Inflammatory macrophage treated with lipopolysaccharide for 4 hours (primary cell): Measurements from ENCODE around the gene ZNF365.
"Not testable (repeated sequence)": the region's sequence is repeated elsewhere in the genome, so short reads cannot be mapped to it uniquely, and the experiment has no call there.

Experiments used
- DNase-seq: peaks from one replicate; pipeline ENCODE4 v3.0.0-alpha.2; 2020

Gene ZNF365, protein sequence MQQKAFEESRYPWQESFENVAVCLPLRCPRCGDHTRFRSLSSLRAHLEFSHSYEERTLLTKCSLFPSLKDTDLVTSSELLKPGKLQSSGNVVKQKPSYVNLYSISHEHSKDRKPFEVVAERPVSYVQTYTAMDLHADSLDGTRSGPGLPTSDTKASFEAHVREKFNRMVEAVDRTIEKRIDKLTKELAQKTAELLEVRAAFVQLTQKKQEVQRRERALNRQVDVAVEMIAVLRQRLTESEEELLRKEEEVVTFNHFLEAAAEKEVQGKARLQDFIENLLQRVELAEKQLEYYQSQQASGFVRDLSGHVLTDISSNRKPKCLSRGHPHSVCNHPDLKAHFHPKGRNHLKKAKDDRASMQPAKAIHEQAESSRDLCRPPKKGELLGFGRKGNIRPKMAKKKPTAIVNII

GRCh38 chr10:62373995-62374861 lies at the start of gene ZNF365:
Gene ZNF365 (plus strand): TSS chr10:62374369. CDS start chr10:62376194, 1,825 bp downstream.
- DNase-seq, result peak; percentile 1

GRCh38 chr10:62326176-62326575 lies 48.0 kb upstream of the ZNF365 start:
- DNase-seq, result no peak

DNA sequence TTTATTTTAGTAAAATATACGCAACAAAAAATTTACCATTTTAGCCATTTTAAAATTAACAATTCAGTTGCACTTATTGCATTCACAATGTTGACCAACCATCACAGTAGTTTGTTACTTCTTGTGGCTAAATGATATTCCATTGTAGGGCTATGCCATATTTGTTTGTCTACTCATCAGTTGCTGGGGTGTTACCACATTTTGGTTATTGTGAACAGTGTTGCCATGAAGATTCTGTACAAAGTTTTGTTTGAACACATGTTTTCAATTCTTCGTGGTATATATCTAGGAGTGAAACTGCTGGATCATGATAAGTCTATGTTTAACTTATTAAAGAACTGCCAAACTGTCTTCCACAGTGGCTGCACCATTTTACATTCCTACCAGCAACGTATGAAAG lies 46.3 kb upstream of the ZNF365 start:
- no peak for DNase-seq

DNA sequence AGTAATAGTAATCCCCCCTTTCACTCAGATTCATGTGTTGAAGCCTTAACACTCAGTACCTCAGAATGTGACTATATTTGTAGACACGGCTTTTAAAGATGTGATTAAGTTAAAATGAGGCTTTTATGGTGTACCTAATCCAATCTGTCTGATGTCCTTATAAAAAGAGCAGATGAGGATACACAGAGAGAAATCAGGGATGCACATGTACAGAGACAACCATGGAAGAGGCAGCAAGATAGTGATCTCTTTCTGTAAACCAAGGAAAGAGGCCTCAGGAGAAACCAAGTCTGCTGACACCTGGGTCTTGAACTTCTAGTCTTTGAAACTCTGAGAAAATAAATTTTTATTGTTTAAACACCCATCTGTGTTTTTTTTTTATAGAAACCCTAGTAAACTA lies 44.0 kb upstream of the ZNF365 start:
- no peak for DNase-seq

DNA sequence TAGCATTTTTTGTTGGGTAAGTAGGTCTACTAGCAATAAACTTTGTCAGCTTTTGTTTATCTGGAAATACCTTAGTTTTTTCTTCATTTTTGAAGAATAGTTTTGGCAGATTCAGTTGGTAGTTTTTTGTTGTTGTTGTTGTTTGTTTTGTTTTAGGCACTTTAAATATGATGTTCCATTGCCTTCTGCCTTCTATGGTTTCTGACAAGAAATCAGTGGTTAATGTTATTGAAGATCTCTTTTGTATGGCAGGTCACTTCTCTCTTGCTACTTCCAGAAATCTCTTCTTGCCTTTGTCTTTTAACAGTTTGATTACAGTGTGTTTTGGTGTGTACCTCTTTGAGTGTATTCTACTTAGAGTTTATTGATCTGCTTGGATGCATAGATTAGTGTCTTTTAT lies 41.8 kb upstream of the ZNF365 start:
- DNase-seq, result no peak

DNA sequence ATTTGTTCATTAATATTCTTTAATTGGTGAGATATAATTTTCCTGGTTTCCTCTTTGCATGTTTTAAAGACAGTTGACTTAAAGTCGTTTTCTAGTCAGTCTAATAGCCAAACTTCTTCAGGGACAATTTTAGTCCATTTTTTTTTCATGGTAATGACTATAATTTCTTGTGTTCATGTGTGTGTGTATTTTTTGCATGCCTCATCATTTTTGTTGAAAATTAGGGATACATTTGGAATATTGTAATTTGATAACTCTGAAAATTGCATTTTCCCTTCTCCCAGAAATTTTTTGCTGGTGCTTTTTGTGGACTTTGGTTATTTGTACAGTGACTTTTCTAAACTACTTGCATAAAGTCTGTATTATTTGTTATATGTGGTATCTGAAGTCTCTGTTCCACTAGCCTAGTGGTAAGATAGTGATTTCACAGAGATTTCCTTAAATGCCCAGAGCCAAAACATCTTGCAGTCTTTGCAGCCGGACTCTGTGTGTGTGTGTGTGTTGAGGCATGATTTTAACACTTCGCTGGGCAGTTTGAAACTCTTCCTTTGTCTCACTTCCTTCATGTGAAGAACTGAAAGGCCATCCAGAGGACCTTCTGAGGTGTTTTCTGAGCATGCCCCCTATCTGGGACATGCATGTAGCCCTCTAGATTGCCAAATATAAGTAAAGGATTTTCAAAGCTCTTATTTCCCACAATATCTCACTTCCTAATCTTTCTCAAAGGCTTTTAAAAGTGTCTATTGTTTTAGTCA lies 40.9 kb upstream of the ZNF365 start:
- no peak for DNase-seq

DNA sequence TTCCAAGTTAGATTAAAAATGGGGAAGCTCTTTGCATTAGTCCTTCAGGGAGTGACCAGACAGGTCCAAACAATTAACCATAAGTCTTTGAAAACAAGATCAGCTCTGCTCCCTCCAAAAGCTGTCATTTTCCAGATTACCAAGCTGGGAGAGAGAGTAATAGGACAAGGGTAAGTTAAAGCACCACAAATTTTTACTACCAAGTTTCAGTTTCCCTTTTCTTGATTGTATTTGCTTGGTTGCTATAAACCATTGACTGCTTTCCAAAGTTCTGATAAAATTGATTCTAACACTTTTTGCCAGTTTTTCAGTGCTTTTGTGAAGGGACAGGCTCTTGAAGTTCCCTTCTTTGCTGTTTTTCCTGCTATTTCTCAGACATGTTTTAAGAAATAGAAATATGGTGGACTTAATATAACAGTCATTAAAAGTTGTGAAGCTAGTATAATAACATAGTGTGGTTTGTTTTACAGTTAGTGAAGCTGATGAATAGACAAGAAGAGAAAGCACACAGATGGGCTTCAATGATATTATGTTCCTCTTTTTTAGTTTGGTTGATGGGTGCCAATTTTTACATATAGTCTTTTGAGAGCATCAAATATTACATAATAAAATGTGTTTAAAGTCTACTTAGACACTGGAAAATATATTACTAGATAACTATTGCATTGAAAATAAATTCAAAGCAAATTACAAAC lies 40.0 kb upstream of the ZNF365 start:
- no peak for DNase-seq

DNA sequence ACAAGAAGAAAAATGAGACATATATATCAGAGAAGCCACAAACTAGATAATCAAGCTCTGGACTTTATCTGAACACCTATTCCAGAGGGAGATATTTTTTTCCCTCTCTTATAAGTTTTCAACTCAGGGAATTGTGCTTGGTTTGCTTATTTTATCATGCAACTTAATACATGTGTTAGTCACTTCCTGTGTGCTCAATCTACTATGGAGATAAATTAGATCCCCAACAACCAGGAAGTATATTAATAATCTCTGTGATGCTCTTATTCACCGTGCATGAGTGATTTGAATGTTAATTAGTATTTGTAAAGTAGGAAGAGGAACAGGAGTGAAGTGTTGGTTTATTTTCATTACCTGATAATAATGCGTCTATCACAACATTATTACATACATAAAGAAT lies 38.8 kb upstream of the ZNF365 start:
- no peak for DNase-seq

DNA sequence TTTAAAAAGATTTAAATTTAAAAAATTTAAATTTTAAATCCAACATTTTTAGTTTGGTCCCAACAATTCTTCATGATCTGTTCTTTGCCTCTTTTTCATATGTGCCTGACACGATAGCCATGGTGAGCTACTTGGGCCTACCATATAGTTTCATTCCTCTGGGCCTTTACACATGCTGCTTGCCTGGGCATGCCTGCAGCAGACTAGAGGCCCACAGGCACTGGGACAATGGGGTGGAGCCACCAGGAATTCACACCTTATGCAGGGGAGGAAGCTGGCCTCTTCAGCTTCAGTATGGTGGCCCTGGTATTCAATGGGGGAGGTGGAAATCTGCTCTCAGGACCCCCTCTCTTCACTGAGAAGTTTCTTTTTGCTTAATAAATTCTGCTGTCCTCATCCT lies 37.8 kb upstream of the ZNF365 start:
- DNase-seq, result no peak

- DNase-seq, result no peak
These were observed 32.8 kb upstream of the ZNF365 start for GRCh38 chr10:62341419-62341818.

DNA sequence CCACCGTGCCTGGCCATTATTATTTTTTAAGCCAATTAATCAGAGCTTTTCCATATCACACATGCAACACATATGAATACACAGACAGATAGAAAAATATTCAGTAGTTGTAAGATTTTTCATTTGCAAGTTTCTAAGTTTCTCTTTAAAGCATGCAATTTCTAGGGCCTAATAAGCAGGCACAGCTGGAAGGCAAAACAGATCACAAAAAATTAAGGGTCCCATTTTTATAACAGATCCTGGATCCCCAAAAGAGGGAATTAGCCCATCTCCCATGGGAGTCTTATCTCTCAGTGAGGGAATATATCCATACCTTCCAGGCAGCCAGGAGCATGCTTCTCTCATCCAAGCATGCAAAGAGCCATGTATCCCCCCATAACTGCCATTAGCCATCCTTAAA lies 31.2 kb upstream of the ZNF365 start:
- no peak for DNase-seq

- DNase-seq, result no peak
These were observed 26.1 kb upstream of the ZNF365 start for GRCh38 chr10:62348029-62348428.

DNA sequence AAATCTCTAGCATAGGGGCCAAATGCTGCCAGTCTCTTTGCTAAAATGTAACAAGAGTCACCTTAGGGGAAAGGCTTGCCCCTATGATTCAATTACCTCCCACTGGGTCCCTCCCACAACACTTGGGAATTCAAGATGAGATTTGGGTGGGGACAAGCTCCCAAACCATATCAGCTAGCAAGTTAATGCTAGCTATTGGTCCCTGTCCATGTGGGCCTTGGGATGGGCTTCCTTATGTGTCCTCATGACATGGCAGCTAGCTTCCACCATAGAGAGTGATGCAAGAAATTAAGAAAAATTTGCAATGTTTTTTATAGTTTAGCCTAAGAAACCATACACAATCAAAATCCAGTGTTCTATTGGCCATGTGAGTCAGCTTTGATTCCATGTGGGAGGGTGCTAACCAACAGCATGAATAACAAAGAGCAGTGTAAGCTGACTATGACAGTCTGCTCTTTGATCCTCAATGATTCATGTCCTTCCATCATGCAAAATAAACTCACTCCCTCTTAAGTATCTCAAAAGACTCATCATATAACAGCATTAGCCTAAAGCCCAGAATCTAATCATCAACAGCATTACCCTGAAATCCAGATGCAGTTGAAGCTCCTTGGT lies 21.7 kb upstream of the ZNF365 start:
- no peak for DNase-seq

DNA sequence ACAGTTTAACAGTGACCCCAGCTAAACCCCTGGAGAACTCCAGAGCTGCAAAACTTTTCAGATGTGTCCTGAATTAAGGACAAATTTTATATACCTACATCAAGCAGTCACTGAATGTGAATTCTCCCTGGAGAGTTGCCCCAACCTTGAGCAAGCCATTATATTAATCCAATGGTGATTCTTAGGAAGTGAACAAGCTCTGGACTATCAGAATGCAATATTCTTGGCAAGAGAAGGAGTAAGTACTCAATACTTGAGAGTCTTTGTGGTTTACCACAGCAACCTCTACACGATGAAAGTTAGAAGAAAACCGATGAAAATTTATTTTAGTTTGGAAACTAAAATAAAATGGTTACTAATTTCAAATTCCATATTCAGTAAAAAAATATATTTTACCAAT lies 19.3 kb upstream of the ZNF365 start:
- no peak for DNase-seq

- no peak for DNase-seq
These were observed 17.7 kb upstream of the ZNF365 start for GRCh38 chr10:62356447-62356846.

- DNase-seq, result not testable (repeated sequence)
These were observed 16.0 kb upstream of the ZNF365 start for GRCh38 chr10:62358151-62358550.

DNA sequence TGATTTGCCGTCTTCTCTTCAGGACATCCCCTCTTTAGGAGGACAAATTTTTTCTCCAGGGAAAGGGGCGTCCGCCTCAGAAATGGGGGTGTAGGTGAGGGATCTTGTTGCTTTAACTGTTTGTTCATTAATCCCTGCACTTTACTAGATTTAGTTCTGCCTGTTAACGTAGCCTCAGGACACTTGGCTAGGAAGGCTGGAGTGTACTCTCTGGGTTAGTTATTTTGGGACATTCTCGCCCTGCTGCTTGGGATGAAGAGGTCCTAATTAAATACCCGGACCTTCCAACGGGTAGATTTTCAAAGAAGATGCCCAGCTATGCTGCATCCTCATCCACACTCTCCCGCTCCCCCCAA lies 552 bp upstream of the ZNF365 start:
- DNase-seq, result no peak

DNA sequence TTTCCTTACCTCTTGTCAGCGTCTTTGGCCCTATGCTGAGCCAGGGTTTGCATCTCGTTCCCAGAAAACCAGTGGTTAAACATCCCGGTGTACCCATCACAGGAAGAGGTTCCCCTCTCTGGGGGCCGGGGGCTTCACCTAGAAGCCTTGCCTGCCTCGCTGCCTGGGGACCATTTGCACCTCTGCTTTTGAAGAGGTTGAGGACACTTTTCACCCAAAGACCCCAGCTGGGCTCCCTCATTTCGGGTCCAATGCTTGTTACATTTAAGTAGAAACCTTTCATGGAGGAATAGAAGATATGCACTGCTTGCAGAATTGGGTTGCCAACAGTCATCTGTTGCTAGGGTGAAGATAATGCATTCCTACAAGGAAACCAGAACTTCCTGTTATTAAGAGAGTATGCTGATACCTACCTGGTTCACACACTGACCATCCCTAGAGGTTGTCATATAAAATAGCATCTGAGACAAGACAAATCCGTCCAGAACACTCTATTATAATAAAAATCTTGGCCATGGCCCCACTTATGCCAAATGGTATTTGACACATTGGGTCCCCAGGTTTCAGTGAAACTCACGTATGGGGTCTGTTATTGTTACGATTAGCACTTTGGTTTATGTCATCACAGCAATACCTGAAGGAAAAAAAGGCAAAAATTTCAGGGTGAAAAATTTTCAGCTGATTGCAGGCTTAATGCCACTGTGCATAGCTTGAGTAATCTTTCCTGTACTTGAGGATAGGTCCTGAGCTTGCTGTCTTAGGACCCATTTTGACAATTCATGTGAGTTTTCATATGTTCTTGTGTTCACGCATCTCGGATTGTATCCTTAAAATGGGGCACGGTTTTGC lies 917 bp downstream of the ZNF365 start:
- no peak for DNase-seq

DNA sequence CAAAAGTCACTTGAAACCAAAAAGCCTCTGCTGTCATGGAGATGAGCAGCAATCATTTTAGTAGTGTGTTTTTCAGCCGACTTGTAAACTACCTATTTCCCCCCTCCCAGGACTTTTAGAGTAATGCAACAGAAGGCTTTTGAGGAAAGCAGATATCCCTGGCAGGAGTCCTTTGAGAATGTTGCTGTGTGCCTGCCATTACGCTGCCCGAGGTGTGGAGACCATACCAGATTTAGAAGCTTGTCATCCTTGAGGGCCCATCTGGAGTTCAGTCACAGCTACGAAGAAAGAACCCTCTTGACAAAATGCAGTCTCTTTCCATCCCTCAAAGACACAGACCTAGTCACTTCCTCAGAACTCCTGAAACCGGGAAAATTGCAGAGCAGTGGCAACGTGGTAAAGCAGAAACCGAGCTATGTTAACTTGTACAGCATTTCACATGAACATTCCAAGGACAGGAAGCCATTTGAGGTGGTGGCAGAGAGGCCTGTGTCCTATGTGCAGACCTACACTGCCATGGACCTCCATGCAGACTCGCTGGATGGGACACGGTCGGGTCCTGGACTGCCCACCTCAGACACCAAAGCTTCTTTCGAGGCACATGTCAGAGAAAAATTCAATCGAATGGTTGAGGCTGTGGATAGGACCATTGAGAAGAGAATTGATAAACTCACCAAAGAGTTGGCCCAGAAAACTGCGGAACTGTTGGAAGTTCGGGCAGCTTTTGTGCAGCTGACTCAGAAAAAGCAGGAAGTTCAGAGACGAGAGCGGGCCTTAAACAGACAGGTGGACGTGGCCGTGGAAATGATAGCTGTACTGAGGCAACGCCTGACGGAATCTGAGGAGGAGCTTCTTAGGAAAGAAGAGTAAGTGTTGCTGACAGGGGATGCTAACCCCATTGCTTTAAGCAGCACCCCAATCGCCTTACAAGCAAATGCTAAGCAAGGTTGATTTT lies 2.2 kb downstream of the ZNF365 start:
- no peak for DNase-seq

GRCh38 chr10:62377026-62377415 lies 2.9 kb downstream of the ZNF365 start:
- no peak for DNase-seq
